DMS53 treated with DMSO at 0.1 percent for 48 hours (cell line): ENCODE results near the gene DAAM1.
A peak's percentile ranks its signal among the peaks of the same experiment; 100 is the strongest.

Source experiments
- DNase-seq: peaks from one replicate; lab custom pipeline; 2025; ENCODE audit not compliant: unreplicated experiment; lab: John Stamatoyannopoulos, UW

Gene DAAM1

GRCh38 chr14:59254146-59254910 is 65.9 kb downstream of the DAAM1 start:
- DNase-seq, result no peak

DNA sequence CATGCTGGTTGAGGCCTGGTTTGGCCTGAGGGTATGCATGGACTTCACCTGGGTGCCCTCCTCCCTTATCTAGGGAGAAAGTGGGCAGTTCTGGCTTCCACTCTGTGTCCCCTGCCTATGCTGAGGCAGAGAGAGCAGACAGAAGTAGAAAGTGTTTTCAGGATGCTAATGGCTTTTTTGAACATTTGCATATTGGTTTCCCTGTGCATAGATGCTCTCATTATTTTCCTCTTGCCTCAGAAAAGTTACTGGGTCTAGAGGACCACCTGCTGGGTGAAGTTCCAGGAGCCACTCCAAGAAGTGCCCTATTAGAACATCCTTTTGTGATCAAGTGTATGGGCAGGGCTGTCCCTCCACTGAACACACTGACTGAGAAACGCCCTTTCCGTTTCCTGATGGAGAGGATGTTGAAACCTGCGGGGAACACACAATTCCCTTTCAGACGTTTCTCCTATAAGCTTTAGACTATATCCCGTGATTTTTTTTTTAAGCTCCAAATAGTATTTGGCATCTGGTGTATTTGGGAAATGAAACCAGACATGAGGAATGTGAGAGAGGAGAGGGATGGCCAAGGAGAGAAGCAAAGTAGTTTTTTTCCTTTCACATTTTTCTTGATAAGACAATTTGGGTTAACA is 66.6 kb downstream of the DAAM1 start:
- no peak for DNase-seq

DNA sequence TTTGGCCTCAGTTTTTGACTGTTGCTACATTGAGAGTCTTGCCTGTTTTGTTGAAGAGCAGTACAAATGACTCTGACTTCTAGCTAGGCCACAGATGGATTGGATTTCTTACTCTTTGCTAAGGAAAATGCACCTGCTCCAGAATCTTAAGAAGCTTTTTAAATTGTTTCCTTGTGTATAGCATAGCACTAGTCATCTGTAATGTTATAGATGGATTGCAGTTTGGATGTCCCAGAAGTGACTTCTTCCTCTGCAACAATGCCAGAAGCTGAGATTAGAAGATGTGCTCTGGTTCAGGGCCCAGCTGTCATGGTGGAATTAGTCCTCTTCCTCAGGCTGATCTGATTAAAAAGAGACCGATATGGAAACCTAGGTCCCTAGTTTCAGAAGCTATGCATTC is 67.9 kb downstream of the DAAM1 start:
- DNase-seq, result no peak

DNA sequence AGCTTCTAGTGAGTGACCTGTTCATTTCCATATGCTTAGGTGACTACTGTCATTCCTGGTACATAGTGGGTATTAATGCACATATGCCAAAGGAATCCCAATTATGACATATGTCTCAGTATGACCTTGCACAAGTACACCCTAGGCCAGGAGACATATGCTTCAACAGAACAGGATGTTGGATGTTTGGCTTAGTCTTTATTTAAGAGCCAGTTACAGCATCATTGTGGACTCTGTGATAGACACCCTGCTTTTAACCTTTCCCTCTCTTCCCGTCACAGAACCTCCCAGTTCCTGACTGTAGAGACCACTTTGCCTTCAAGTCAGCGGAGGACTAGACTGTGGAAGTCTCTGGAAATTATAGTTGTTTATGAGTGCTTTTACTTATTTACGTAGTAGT is 72.9 kb downstream of the DAAM1 start:
- no peak for DNase-seq

GRCh38 chr14:59262717-59263454 is 74.4 kb downstream of the DAAM1 start:
- peak; percentile 79 for DNase-seq

- no peak for DNase-seq
Observed at GRCh38 chr14:59265808-59266207, 77.3 kb downstream of the DAAM1 start.

- no peak for DNase-seq
Observed at GRCh38 chr14:59267046-59267445, 78.6 kb downstream of the DAAM1 start.

DNA sequence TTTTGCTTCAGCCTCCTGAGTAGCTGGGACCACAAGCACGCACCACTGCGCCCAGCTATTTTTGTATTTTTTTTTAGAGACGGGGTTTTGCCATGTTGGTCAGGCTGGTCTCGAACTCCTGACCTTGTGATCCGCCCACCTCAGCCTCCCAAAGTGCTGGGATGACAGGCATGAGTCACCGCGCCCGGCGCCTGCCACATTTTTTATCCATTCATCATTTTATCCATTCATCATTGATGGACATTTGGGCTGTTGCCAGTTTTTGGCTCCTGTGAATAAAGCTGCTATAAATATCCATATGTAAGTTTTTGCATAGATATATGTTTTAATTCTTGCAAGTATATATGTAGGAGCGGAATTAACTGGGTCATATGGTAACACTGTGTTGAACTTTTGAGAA is 79.5 kb downstream of the DAAM1 start:
- DNase-seq, result no peak

DNA sequence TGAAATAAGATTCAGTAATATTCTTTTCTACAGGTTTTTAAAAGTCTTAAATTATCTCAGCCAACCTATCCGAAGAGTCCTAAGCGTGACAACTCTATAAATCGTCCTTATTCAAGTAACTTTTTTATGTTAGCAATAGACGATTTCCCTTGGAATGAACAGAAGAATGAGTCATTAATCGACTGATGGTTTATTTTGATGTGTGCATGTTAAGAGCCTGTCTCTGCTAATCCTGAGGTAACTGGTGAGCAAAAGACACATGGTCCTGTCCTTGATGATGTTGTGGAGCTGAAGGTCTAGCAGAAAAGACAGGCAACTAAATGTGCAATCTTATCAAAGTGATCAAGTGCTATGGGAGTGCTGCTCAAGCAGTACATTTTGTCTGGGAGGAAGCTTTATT is 80.4 kb downstream of the DAAM1 start:
- DNase-seq, result no peak

- DNase-seq, result no peak
Observed at GRCh38 chr14:59269466-59269865, 81.0 kb downstream of the DAAM1 start.

GRCh38 chr14:59271256-59271655 is 82.8 kb downstream of the DAAM1 start:
- DNase-seq, result no peak

- no peak for DNase-seq
Observed at GRCh38 chr14:59271734-59272133, 83.3 kb downstream of the DAAM1 start.

- DNase-seq, result no peak
Observed at GRCh38 chr14:59272633-59273032, 84.2 kb downstream of the DAAM1 start.

DNA sequence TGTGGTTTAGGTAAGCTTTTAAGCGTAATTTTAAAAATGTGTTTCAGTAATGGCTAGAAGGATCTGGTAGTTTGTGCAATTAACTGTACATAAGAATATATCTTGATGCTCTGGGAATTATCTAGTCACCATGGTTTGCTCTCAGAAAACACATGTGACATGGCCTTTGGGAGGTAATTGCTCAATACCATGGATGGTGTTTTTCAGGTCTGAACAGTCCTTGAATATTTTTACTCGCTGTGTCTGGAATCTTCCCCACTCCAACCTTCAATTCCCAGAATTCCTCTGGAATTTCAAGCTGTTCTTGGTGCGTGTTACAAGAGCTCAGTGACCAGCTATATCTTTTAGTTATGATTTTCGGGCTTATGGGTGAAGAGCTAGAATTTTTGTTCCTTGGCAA is 85.3 kb downstream of the DAAM1 start:
- DNase-seq, result no peak

DNA sequence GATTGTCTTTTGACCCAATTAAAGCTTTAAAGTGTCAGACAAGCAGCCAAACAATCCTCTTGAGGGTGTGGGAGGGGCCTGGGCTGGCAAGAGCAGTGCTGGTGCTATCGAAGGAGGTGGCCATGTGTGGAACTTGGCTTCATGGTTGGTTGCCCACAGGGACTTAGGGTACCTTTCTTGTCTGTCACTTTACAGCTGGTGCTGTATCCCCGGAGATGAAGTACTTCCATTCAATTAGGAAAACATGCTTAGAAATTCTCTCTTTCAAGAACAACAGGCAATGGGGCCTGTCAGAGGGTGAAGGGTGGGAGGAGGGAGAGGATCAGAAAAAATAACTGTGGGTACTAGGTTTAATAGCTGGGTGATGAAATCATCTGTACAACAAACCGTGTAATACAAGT is 86.5 kb downstream of the DAAM1 start:
- DNase-seq, result no peak

- DNase-seq, result peak; percentile 15
Observed at GRCh38 chr14:59275668-59276067, 87.2 kb downstream of the DAAM1 start.

DNA sequence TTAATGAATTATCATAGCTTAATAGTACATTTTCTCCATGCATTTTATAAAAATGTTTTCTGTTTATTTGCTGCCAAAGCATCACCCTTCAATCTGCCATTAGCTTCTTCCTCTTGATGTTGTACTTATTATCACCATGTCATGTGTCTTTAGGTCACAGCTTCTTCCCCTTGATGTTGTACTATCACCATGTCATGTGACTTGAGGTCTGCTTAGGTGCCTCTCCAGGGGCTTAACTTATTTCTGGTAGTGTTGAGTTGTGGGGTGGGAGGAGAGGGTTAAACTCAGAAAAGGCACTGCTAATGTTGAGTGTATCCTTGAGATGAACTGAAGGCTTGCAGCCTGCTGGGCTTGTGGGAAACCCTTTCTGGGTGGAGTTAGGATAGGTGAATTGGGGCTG is 87.8 kb downstream of the DAAM1 start:
- no peak for DNase-seq

GRCh38 chr14:59277659-59278058 is 89.2 kb downstream of the DAAM1 start:
- no peak for DNase-seq

- DNase-seq, result no peak
Observed at GRCh38 chr14:59278111-59278510, 89.6 kb downstream of the DAAM1 start.

- DNase-seq, result no peak
Observed at GRCh38 chr14:59280961-59281360, 92.5 kb downstream of the DAAM1 start.

- no peak for DNase-seq
Observed at GRCh38 chr14:59281609-59282377, 93.3 kb downstream of the DAAM1 start.
